Upper lobe of left lung (tissue), 6 donors: ENCODE data around the gene MIEF2. TPM values are rescaled to one million over a fixed set of nuclear protein-coding genes. Genes with fewer than 3 reads are reported as not detected.

Source experiments
- ATAC-seq, 2 donors: fragments of 200-7000 bp; cut with Tn5 transposase; one replicate each; pipeline ENCODE4 v1.9.1; 2022; ENCODE audit warnings: mild to moderate bottlenecking in 2 of 2, moderate library complexity in 2 of 2; ENCODE audit not compliant: low FRiP score in 2 of 2
- DNase-seq, 2 donors: peaks; one replicate each; pipeline ENCODE4 v3.0.0-alpha.2; 2019 to 2020
- H3K27ac ChIP-seq, 4 donors: fragments of 200-600 bp; sonication (generic); one replicate each; pipeline ENCODE4 v1.5.1; 2016 to 2019
- H3K27me3 ChIP-seq, 4 donors: fragments of 200-600 bp; sonication (generic); one replicate each; pipeline ENCODE4 v1.5.1; 2017 to 2019
- H3K36me3 ChIP-seq, 4 donors: fragments of 200-600 bp; sonication (generic); one replicate each; pipeline ENCODE4 v1.5.1; 2016 to 2019
- H3K4me1 ChIP-seq, 4 donors: fragments of 200-600 bp; sonication (generic); one replicate each; pipeline ENCODE4 v1.5.1; 2018 to 2019
- H3K4me3 ChIP-seq, 4 donors: fragments of 200-600 bp; sonication (generic); one replicate each; pipeline ENCODE4 v1.5.1; 2017 to 2019; ENCODE audit warnings: mild to moderate bottlenecking in 2 of 4, moderate library complexity in 1 of 4
- H3K9me3 ChIP-seq, 4 donors: fragments of 200-600 bp; sonication (generic); one replicate each; pipeline ENCODE4 v1.5.1; 2018 to 2019
- EP300 ChIP-seq, 4 donors: sonication (generic); formaldehyde crosslinking; IDR thresholded peaks; one replicate each; pipeline ENCODE4 v1.5.1; 2017; ENCODE audit warnings: antibody characterized with exemption in 4 of 4, control low read depth in 2 of 4
- POLR2A ChIP-seq, 4 donors: fragments of 450-650 bp; IDR thresholded peaks; one replicate each; pipeline ENCODE4 v1.5.1; 2016 to 2017; ENCODE audit warnings: antibody characterized with exemption in 4 of 4, mild to moderate bottlenecking in 2 of 4
- POLR2AphosphoS5 ChIP-seq, 2 donors: sonication (generic); formaldehyde crosslinking; IDR thresholded peaks; one replicate each; pipeline ENCODE4 v1.5.1; 2017; ENCODE audit warnings: antibody characterized with exemption in 2 of 2
- WGBS, 2 donors: methylation state at CpG; one replicate each; pipeline ENCODE4 v1.1.5; 2017 to 2018; 5-methylcytosine and 5-hydroxymethylcytosine counted together
- total RNA-seq, 6 donors: library from RNA; depleted of rRNA in 4 of 6; stranded (reverse); fragments of >200 nt in 4 of 6; gene quantifications; one replicate each; pipeline versions ENCODE4 v1.1.0 to v1.2.1, GENCODE V29; 2016 to 2021
- TF ChIP-seq, protein P1 (sequence below), 6 experiments: fragments of 450-650 bp in 4 of 6; fragments of 200-600 bp in 2 of 6; sonication (generic) in 2 of 6; IDR thresholded peaks; one replicate each; pipeline ENCODE4 v1.5.1; 2016 to 2019; ENCODE audit warnings: antibody characterized with exemption in 6 of 6
- donor health status: DM: no; HTN: no; CAD: no; lungs with moderate emphysema.
- donor health status: DM: no; HTN: yes; CAD: no; lungs with severe emphysema.

MIEF2 gene
- total RNA-seq, 6 donors from 2014 or later = 17.2 to 79.3 (median 31.8) TPM

- H3K9me3 ChIP-seq = no peaks in the 10 kb centered on the region
- H3K36me3 ChIP-seq = peaks cover 18 to 44% (median 40%) of the 10 kb centered on the region in 4 donors
- TF ChIP-seq POLR2A (IDR thresholded peaks at IDR 0.05) = no peak
- 17 to 20% methylated on average over 13 to 17 of the region's 18 CpGs for WGBS, 2 donors
- peak; percentile 1 to 38 for ATAC-seq
- H3K4me1 ChIP-seq = peaks cover 41 to 51% (median 45%) of the 10 kb centered on the region in 4 donors
- H3K4me3 ChIP-seq = peak overlapping the region; percentile 76 to 100 (median 87)
- DNase-seq = peak; percentile 85 to 88
- H3K27me3 ChIP-seq = no peaks in the 10 kb centered on the region
- H3K27ac ChIP-seq = peak overlapping the region; percentile 97 to 99 (median 99)
These were observed 3.0 kb upstream of the MIEF2 start for GRCh38 chr17:18257268-18257981.

GRCh38 chr17:18257982-18258355, 2.5 kb upstream of the MIEF2 start:
- DNase-seq (peak in 1 of 2 donors; percentile 89), ATAC-seq (peak; percentile 83 to 87)
- Histone ChIP-seq H3K4me1 (peaks cover 42 to 56% (median 49%) of the 10 kb centered on the region in 4 donors), H3K4me3 (peak overlapping the region; percentile 76 to 100 (median 87)), H3K36me3 (peaks cover 14 to 41% (median 35%) of the 10 kb centered on the region in 4 donors), H3K27ac (peak overlapping the region; percentile 97 to 99 (median 99)), H3K27me3 (no peaks in the 10 kb centered on the region), H3K9me3 (no peaks in the 10 kb centered on the region)
- TF ChIP-seq POLR2AphosphoS5 (IDR thresholded peaks at IDR 0.05) (peak; percentile 32 to 59), POLR2A (IDR thresholded peaks at IDR 0.05) (no peak), EP300 (IDR thresholded peaks at IDR 0.05) (no peak)
- TF ChIP-seq, protein P1, sequence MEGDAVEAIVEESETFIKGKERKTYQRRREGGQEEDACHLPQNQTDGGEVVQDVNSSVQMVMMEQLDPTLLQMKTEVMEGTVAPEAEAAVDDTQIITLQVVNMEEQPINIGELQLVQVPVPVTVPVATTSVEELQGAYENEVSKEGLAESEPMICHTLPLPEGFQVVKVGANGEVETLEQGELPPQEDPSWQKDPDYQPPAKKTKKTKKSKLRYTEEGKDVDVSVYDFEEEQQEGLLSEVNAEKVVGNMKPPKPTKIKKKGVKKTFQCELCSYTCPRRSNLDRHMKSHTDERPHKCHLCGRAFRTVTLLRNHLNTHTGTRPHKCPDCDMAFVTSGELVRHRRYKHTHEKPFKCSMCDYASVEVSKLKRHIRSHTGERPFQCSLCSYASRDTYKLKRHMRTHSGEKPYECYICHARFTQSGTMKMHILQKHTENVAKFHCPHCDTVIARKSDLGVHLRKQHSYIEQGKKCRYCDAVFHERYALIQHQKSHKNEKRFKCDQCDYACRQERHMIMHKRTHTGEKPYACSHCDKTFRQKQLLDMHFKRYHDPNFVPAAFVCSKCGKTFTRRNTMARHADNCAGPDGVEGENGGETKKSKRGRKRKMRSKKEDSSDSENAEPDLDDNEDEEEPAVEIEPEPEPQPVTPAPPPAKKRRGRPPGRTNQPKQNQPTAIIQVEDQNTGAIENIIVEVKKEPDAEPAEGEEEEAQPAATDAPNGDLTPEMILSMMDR (IDR thresholded peaks at IDR 0.05) = no peak
- WGBS, 2 donors = 0 to 1% methylated on average over 9 to 14 of the region's 16 CpGs

DNA sequence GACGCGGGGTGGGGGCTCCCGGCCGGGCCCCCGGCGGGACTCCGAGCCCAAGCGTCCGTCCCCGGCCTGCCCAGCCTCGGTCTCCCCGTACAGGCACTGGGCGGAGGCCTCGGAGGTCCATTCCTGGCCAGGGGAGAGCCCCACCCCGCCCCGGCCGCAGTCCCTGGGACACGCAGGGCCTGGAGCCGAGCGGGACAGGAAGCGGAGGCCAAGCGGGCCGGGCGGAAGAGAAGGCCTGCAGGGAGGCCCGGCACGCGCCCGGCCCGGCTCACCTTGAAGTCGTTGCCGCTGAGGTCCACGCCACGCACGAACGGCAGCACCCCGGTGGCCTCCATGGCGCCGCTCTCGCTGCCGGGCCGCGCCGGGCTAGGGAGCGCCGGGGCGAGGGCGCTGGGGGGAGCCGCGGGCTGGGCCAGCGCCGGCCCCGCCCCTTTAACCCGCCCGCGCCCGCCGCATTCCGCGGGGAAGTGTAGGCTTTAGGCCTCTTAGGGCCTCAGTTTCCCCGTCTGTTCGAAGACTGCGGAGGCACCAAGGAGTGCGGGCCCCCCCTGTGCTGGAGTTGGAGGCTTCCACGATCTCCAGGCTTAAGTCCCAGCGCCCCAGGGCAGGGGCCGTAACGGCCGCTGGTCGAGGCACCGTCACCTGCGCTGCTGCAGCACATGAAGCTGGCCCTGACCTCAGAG, 2.0 kb upstream of the MIEF2 start, which contains the start of gene FLII:
FLII (minus strand) TSS at position 383 of the 683 bp plus-strand sequence; CDS start at position 335, 48 bp downstream.
- no peaks in the 10 kb centered on the region for H3K9me3 ChIP-seq
- peak; percentile 82 to 89 for TF ChIP-seq POLR2AphosphoS5 (IDR thresholded peaks at IDR 0.05)
- TF ChIP-seq POLR2A (IDR thresholded peaks at IDR 0.05) = peak in 2 of 4 donors; percentile 90 to 92
- no peak for TF ChIP-seq EP300 (IDR thresholded peaks at IDR 0.05)
- TF ChIP-seq, protein P1 (IDR thresholded peaks at IDR 0.05) = peak in 1 of 6 experiments; percentile 20
- DNase-seq (peak; percentile 59 to 94), ATAC-seq (peak; percentile 35 to 82)
- H3K4me1 ChIP-seq = peaks cover 42 to 56% (median 49%) of the 10 kb centered on the region in 4 donors
- WGBS, 2 donors = 0 to 4% methylated on average over 2 to 21 of the region's 71 CpGs
- H3K36me3 ChIP-seq = peaks cover 12 to 41% (median 33%) of the 10 kb centered on the region in 4 donors
- H3K27me3 ChIP-seq = no peaks in the 10 kb centered on the region
- H3K27ac ChIP-seq = peak within 1 kb of the TSS; percentile 97 to 99 (median 99)
- H3K4me3 ChIP-seq = peak within 1 kb of the TSS; percentile 76 to 100 (median 87)

GRCh38 chr17:18259621-18260331, 686 bp upstream of the MIEF2 start:
- TF ChIP-seq, protein P1 (IDR thresholded peaks at IDR 0.05) = no peak
- no peak for TF ChIP-seq POLR2AphosphoS5 (IDR thresholded peaks at IDR 0.05)
- TF ChIP-seq POLR2A (IDR thresholded peaks at IDR 0.05) = no peak
- TF ChIP-seq EP300 (IDR thresholded peaks at IDR 0.05) = no peak
- Histone ChIP-seq H3K9me3 (no peaks in the 10 kb centered on the region), H3K27me3 (no peaks in the 10 kb centered on the region), H3K4me3 (peak overlapping the region in 3 of 4 donors; percentile 60 to 96 (median 80)), H3K27ac (peak overlapping the region; percentile 88 to 99 (median 94)), H3K36me3 (peaks cover 10 to 41% (median 33%) of the 10 kb centered on the region in 4 donors), H3K4me1 (peaks cover 42 to 56% (median 49%) of the 10 kb centered on the region in 4 donors)
- 69 to 74% methylated on average over 19 to 22 of the region's 22 CpGs for WGBS, 2 donors
- DNase-seq (no peak), ATAC-seq (no peak)
